Retina (tissue), 1 donor: Measurements from ENCODE around the gene PODXL.

Source experiments
- DNase-seq: peaks from one replicate; pipeline ENCODE4 v3.0.0-alpha.2; 2016

PODXL gene

GRCh38 chr7:131563918-131564317, 7.5 kb upstream of the PODXL start:
- no peak for DNase-seq

DNA sequence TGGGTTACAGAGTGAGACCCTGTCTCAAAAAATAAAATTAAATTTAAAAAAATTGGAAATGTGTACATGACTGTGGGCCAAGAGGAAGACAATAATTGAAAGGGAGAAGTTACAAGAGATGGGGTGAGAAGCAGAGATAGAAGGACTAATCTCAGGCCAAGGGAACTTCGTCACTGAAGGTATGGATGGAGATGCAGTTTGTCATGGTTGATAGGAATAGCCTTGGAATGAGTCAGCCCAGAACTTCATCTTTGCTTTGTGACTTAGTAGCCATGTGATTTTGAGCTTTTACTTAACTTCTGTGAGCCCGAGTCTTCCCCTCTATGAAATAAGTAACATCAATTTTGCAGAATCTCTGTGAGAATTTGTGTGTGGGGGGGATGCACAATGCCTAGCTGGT, 6.5 kb upstream of the PODXL start:
- DNase-seq, result no peak

DNA sequence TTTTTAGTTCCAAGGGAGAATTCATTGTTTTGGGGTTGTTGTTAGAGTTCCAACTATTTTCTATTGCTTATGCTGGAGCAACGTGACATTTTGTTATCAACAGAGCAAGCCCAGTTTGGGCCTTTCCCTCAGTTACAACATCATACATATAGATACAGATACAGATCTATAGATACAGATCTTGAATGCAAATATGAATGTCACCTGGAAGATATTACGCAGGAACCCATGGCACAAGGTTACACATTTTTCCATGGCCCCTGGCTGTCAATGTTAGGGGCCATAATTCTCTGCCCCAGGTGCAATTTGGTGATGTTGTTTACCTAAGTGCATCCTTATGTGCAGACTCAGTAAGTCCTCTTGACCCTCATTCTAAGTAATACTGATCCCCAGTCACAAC, 3.6 kb upstream of the PODXL start:
- no peak for DNase-seq

- peak; percentile 76 for DNase-seq
These were observed 1.4 kb upstream of the PODXL start for GRCh38 chr7:131557652-131558385.

DNA sequence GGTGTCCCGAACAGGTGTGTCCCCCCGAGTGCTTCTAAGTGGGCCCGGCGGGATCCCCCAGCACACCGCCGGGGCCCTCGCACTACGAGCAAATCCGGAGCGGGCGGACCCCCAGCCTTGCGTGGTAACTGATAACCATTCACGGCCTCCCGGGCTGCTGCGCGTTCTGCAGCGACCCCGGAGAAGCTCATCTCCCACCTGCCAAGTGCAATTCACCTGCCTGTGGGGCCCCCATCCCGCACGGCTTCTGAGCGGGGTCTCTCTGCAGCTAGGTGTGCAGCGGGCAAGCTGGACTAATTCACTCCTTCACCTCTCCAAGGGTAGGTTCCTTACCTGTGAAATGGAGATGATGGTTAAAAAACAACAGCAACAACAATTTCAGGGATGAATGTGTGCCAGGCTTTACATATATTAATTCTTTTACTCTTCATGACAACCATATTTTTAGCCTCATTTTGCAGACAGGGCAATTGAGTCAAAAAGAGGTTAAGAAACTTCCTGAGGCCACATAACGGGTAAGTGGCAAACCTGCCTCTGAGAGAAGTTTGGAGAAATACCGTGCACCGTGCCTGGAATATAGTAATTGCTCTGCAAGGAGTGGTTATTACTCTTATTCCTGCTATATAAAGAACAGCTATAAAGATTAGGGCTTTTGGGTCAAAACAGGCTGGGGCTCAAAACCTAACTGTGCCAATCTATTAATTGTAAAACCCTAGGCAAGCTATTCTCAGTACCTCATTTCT, 652 bp upstream of the PODXL start:
- DNase-seq, result peak; percentile 70

- DNase-seq, result no peak
These were observed 826 bp downstream of the PODXL start for GRCh38 chr7:131555552-131556052.

DNA sequence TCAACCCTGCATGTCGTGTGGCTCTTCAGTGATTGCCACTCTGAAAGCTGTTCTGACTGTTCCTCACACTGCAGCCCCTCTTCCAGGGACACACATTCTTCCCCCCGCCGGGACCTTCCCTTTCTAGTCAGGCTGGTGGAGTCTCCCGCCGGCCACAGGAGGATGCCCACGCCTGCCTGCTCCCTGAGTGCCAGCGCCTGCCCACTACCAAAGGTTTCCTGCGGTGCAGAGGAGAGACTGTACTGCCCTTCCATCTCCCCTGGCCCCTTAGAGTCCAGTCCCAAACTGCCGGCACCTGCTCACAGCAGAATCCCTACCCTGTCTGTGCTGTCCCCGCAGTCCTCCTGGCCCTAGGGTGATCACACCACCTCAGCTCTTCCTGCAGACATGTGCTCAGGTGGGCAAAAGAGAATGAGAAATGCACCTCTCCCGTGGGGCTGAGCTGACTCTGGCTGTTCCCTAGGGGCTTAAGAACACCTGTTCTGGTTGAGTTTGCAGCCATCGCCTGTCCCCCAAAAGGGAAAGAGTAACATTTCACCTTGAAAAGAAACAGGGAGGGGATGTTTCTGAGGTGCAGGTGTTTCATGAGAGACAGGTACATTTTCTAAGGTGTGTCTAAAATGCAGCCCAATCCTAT, 1.4 kb downstream of the PODXL start:
- DNase-seq, result peak; percentile 40

DNA sequence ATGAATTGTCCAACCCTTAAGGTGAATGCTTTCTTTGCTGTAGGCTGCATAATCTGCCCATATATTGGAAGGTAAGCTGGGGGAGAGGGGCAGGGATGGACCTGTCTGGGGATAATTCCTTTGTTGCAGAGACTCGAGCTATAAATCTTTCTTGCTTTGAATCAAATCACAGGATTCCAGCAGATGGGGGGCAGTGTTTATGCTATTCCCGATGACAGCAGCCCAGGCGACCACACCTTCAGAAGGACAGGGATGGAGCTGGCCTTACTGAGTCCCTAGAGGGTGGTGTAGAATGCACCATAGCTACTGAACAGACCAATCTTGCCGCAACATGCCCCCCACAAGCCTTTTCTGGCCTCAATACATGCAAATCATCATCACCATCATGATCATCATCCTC, 2.5 kb downstream of the PODXL start:
- DNase-seq, result no peak

DNA sequence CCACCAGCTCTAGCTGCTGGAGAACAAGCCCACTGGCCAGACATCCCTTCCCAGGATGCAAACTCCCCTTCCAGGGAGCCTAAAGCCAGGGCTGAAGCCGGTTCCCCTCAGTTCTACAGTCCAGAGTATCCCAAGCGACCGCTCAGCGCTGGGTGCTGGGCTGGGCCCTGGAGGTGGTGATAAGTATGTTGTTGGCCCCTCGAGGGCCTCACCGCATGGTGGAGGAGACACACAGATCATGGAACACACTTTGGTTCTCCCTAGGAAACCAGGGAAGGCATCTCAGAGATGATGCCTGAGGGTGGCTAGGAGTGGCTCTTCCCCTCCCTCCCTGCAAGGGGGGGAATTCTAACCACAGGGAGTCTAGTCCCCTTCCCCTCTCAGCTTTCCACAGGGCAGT, 4.4 kb downstream of the PODXL start:
- DNase-seq, result no peak

- DNase-seq, result no peak
These were observed 5.6 kb downstream of the PODXL start for GRCh38 chr7:131550846-131551245.

DNA sequence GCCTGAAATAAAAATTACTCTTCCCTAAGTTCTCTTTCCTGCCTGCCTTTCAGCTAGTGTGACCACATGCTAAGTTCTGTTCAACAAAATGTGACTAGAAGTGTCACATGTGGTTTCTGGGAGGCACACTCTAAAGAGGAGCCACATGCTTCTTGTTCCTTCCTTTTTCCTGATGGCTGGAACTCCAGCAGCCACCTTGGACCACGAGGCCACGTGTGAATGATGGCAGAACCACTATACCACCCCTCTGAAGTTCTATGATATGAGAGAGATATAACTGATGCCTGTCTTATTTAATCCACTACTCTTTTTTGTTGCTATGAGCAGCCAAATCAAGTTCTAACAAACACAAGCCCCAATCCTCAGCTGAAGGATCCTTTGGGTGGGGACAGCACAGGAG, 8.1 kb downstream of the PODXL start:
- DNase-seq, result no peak

DNA sequence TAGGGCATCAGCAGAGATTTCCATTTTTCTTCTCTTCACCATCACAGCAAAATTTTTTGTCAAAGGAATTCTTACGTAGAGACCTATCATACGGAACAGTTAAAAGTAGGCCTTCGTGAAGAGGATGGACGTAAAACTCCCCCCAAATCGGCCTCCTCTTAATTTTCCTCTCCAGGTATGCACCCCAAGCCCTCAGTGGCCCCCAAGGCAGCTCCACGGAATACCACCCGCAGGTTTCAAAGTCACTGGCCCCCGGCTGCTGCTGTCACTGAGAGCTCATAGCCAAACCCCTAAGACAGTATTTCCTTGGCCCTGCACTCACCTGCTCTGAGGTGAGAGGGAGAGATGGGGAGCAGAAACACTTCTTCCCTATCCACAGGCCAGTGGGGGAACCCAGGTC, 8.8 kb downstream of the PODXL start:
- DNase-seq, result no peak

GRCh38 chr7:131546583-131547141, 9.8 kb downstream of the PODXL start:
- DNase-seq, result peak; percentile 63

- no peak for DNase-seq
These were observed 10.3 kb downstream of the PODXL start for GRCh38 chr7:131546126-131546525.

GRCh38 chr7:131544449-131545301, 11.8 kb downstream of the PODXL start:
- peak; percentile 44 for DNase-seq

- DNase-seq, result no peak
These were observed 12.4 kb downstream of the PODXL start for GRCh38 chr7:131544021-131544420.

DNA sequence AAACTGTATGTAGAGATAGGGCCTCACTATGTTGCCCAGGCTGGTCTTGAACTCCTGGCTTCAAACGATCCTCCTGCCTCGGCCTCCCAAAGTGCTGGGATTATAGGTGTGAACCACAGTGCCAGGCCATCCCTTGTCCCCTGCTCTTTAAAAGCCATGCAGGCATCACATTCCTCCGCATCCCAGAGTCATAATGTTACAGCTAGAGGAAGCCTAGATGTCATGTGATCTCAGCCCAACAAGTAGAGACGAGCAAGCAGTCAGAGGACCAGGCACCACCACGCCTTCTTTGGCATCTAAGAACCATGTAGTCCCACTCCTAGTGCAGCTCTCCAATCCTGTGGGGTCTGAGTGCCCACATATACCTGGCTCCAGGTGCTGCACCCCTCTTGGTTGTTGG, 13.1 kb downstream of the PODXL start:
- no peak for DNase-seq

- DNase-seq, result no peak
These were observed 15.8 kb downstream of the PODXL start for GRCh38 chr7:131540491-131541162.

DNA sequence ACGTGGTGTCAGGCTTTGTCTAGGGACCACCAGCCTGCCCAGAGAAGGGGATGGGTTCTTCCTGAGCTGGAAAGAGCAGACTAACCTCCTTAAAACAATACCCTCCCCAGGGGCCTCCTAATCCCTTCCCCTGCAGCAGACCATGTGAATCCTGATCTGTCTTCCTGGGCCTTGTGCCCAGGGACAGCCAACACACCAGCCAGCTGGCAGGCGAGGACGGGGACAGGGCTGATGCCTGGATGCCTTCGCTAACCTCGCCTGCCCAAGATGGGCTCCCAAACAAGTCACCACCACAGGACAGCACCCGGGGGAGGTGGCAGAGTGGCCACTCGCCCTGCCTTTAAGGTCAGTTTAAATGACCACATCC, 17.6 kb downstream of the PODXL start:
- DNase-seq, result peak; percentile 66

DNA sequence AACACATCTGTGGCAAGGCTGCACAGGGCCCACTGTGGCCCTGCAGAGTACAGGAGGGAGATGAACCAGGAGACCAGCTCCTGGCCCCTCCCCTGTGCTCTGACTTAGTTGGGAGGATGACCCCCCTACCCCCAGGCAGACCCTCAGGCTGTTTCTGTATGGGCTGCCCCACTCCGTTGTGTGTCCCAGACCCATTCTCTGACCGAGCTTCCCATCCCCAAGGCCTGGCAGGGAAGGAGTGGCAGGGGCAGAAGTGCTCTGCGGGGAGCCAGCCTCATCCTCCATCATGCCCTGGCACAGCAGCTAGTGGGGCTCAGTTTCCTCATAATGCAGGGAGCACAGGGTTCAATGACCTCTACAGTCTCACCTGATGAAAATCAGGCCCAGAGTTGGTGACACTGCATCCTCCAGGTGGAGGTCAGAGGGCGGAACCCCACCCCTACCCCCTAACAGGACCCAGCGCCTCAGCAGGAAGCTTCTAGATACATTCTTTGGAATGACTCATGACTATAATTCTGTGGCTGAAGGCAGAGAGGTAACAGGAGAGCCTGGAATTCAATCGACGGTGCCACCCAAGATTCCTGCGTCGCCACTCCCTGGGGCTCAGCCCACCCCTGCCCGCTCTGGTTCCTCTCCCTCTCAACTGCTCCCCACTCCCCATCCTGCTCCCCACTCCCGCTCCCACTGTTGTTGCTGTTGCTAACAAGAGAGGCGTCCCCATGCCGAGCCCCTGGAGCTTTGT, 18.2 kb downstream of the PODXL start:
- no peak for DNase-seq

DNA sequence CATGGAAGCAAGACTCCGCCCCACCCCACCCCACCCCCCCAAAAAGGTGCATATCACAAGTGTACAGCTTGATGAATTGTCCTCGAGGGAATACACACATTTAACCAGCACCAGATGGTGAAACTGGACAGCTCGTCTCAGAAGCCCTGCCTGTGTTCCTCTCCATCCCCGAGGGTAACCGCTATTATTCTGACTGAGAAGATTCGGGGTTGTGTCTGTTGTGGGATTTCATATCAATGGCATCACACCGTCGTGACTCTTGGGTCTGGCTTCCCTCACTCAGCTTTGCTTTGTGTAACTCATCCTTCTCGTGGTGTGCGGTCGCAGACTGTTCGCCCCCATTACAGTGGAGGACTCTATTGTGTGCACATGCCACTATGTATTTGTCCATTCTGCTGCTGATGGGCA, 18.9 kb downstream of the PODXL start:
- DNase-seq, result peak; percentile 84
